ENCODE measurements around the gene SNRNP70.

- TF ChIP-seq CTCF (conservative IDR thresholded peaks at IDR 0.05; ENCODE audit: low read length) (no peak), EZH2phosphoT487 (IDR thresholded peaks at IDR 0.05; ENCODE audit: borderline replicate concordance, low read depth, low read length) (no peak)
Observed at GRCh38 chr19:49114630-49115363, 29.5 kb downstream of the SNRNP70 start.
